ENCODE data around the gene ELOVL2.

GRCh38 chr6:11064836-11065235, 20.7 kb upstream of the ELOVL2 start:
- TF ChIP-seq EP300 (IDR thresholded peaks at IDR 0.05) = no peak
- TF ChIP-seq CTCF (IDR thresholded peaks at IDR 0.05) = no peak
- no peak for TF ChIP-seq POLR2A (IDR thresholded peaks at IDR 0.05)
- TF ChIP-seq POLR2AphosphoS5 (IDR thresholded peaks at IDR 0.05) = no peak

Data from sigmoid colon (tissue), 4 donors.